Tibial artery (tissue), 4 donors: ENCODE measurements around the gene FFAR2.

Experiments used
- DNase-seq, 2 donors: peaks; one replicate each; pipeline ENCODE4 v3.0.0-alpha.2; 2019
- H3K27ac ChIP-seq, 2 donors: fragments of 200-600 bp; sonication (generic) in 1 of 2; 1 replicate in 1 of 2; 2 replicates in 1 of 2; pipeline ENCODE4 v1.5.1; 2018 to 2019; ENCODE audit warnings: mild to moderate bottlenecking in 1 of 2
- H3K27me3 ChIP-seq, 2 donors: fragments of 200-600 bp; sonication (generic) in 1 of 2; one replicate each; pipeline versions ENCODE4 v1.5.1 to v1.6.0; 2016 to 2019
- H3K36me3 ChIP-seq, 3 donors: fragments of 200-600 bp; sonication (generic) in 2 of 3; one replicate each; pipeline ENCODE4 v1.5.1; 2016 to 2019; ENCODE audit warnings: mild to moderate bottlenecking in 2 of 3
- H3K4me1 ChIP-seq, 4 donors: fragments of 200-600 bp; sonication (generic) in 2 of 4; 1 replicate in 3 of 4; 2 replicates in 1 of 4; pipeline ENCODE4 v1.5.1; 2016 to 2019
- H3K4me3 ChIP-seq, 2 donors: fragments of 200-600 bp; sonication (generic) in 1 of 2; 1 replicate in 1 of 2; 2 replicates in 1 of 2; pipeline ENCODE4 v1.5.1; 2018 to 2019; ENCODE audit warnings: mild to moderate bottlenecking in 2 of 2
- H3K9me3 ChIP-seq, 3 donors: fragments of 200-600 bp; sonication (generic) in 1 of 3; one replicate each; pipeline ENCODE4 v1.5.1; 2016 to 2019
- CTCF ChIP-seq, 2 experiments: fragments of 200-600 bp in 1 of 2; fragments of 450-650 bp in 1 of 2; IDR thresholded peaks; one replicate each; pipeline ENCODE4 v1.5.1; 2017 to 2019; ENCODE audit warnings: antibody characterized with exemption in 2 of 2, mild to moderate bottlenecking in 1 of 2, moderate library complexity in 1 of 2
- intact Hi-C: fragments of 100-400 bp; cut with DNase I; formaldehyde crosslinking; loops from one replicate; pipeline ENCODE4 v1.15.0; 2023; ENCODE audit warnings: low total_unique reads

The FFAR2 gene

DNA sequence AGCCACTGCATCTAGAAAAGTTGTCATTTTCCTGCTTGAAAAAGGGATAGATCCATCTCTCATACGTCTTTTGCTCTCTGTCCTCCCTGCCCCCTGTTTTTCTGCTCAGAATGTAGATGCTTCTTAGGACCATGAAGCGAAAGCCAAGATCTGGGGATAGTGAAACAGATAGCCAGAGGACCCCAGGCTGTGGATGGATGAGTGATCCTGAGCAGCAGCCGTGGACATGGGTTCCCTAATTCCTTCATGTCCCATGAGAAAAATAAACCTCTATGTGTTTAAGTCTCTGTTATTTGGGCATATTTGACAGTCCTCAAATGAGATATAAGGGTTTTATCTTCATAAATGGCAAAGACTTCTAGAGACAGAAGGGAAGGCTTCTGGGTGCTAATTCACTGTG lies 12.2 kb upstream of the FFAR2 start:
- no peak overlapping the region for H3K4me3 ChIP-seq
- no peak for TF ChIP-seq CTCF (IDR thresholded peaks at IDR 0.05)
- H3K4me1 ChIP-seq = no peaks in the 10 kb centered on the region
- no peak for DNase-seq
- H3K27ac ChIP-seq = no peak overlapping the region
- H3K27me3 ChIP-seq = peaks cover 0 to 40% of the 10 kb centered on the region in 2 donors
- H3K36me3 ChIP-seq = no peaks in the 10 kb centered on the region
- H3K9me3 ChIP-seq = peaks cover 0 to 4% (median 0%) of the 10 kb centered on the region in 3 donors
- intact Hi-C loops = no loop called here

- no peak overlapping the region for H3K4me3 ChIP-seq
- DNase-seq = peak in 1 of 2 donors; percentile 24
- peaks cover 0 to 40% of the 10 kb centered on the region in 2 donors for H3K27me3 ChIP-seq
- H3K27ac ChIP-seq = no peak overlapping the region
- TF ChIP-seq CTCF (IDR thresholded peaks at IDR 0.05) = no peak
- no peaks in the 10 kb centered on the region for H3K4me1 ChIP-seq
- intact Hi-C loops = no loop called here
- H3K36me3 ChIP-seq = no peaks in the 10 kb centered on the region
- peaks cover 0 to 4% (median 0%) of the 10 kb centered on the region in 3 donors for H3K9me3 ChIP-seq
Observed at GRCh38 chr19:35436477-35437405, 11.3 kb upstream of the FFAR2 start.

- Histone ChIP-seq H3K27ac (no peak overlapping the region), H3K36me3 (no peaks in the 10 kb centered on the region), H3K9me3 (no peaks in the 10 kb centered on the region), H3K4me3 (no peak overlapping the region), H3K27me3 (peaks cover 0 to 37% of the 10 kb centered on the region in 2 donors), H3K4me1 (no peaks in the 10 kb centered on the region)
- intact Hi-C loops = no loop called here
- no peak for DNase-seq
- no peak for TF ChIP-seq CTCF (IDR thresholded peaks at IDR 0.05)
Observed at GRCh38 chr19:35437406-35437951, 10.6 kb upstream of the FFAR2 start.

DNA sequence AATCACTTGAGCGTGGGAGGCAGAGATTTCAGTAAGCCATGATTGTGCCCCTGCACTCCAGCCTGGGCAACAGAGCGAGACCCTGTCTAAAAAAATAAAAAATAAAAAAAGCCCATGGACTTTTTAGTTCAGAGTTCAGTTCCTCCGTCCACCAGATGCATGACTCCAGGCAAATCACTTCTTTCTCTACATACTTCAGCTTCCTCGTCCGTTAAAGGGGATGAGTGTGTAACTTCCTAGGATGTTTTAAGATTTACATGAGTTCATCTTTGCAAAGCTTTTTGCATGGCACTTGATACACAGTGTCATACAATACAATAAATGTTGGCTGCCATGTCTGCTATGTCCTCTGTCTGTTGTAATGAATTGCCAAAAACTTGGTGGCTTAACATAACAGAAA lies 10.0 kb upstream of the FFAR2 start:
- no peak for DNase-seq
- no peak overlapping the region for H3K27ac ChIP-seq
- no peak for TF ChIP-seq CTCF (IDR thresholded peaks at IDR 0.05)
- H3K4me3 ChIP-seq = no peak overlapping the region
- peaks cover 0 to 32% of the 10 kb centered on the region in 2 donors for H3K27me3 ChIP-seq
- intact Hi-C loops = no loop called here
- no peaks in the 10 kb centered on the region for H3K36me3 ChIP-seq
- no peaks in the 10 kb centered on the region for H3K9me3 ChIP-seq
- H3K4me1 ChIP-seq = no peaks in the 10 kb centered on the region

DNA sequence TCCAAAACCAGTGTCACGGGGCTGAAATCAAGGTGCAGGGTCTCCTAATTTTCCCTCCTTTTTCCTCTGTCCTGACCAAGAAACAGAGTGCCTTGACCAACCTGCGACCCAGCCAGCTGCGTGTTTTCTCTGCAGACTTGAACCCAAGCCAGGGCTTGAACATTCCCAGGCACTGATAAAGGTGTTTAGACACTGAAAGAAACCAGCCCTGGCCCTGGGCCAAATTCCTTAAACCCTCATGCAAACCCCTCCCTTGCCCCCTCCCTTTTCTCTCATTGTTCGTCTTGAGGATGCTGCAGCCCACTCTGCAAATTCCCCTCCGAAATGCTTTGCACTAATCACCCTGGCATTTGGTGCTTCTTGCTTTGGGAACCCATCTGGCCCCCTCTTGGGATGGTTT lies 9.5 kb upstream of the FFAR2 start:
- intact Hi-C loops = no loop called here
- Histone ChIP-seq H3K27ac (no peak overlapping the region), H3K4me3 (no peak overlapping the region), H3K36me3 (no peaks in the 10 kb centered on the region), H3K4me1 (no peaks in the 10 kb centered on the region), H3K27me3 (peaks cover 0 to 31% of the 10 kb centered on the region in 2 donors), H3K9me3 (no peaks in the 10 kb centered on the region)
- DNase-seq = no peak
- no peak for TF ChIP-seq CTCF (IDR thresholded peaks at IDR 0.05)
